Astrocyte of the cerebellum (primary cell): ENCODE data around the gene LPIN2.

ENCODE experiments used
- DNase-seq: peaks from one replicate; pipeline ENCODE4 v3.0.0-alpha.2; 2011; ENCODE audit warnings: low read depth
- H3K4me3 ChIP-seq: 2 replicates; pipeline ENCODE4 v1.5.1; 2011; ENCODE audit warnings: mild to moderate bottlenecking, low read depth, low read length, moderate library complexity
- CTCF ChIP-seq: IDR thresholded peaks from 2 replicates; pipeline ENCODE4 v1.5.1; 2012; ENCODE audit warnings: low read length, low read depth, moderate library complexity, mild to moderate bottlenecking; ENCODE audit errors: missing control alignments
- in situ Hi-C: cut with HindIII; loops from 2 replicates; pipeline ENCODE4 v1.10.0; 2017; ENCODE audit warnings: low sequenced_read_pairs

The LPIN2 gene

GRCh38 chr18:3013024-3013804, at the start of gene LPIN2:
Gene LPIN2, minus strand, starts transcription at chr18:3013144. Its CDS starts 52,304 bp downstream, at chr18:2960840.
- H3K4me3 ChIP-seq = peak within 1 kb of the TSS; percentile 65
- DNase-seq = peak; percentile 95
- in situ Hi-C loops = no loop called here
- TF ChIP-seq CTCF = no peak

GRCh38 chr18:3061581-3062312, 48.8 kb upstream of the LPIN2 start:
- H3K4me3 ChIP-seq = no peak overlapping the region
- no peak for DNase-seq
- no peak for TF ChIP-seq CTCF
- in situ Hi-C loops = loop anchor here (5.0 kb wide), 1 partner anchor 54 kb away; no protein-coding TSS in a partner anchor

- no peak for TF ChIP-seq CTCF
- DNase-seq = no peak
- no peak overlapping the region for H3K4me3 ChIP-seq
- in situ Hi-C loops = loop anchor here (5.0 kb wide), 1 partner anchor 54 kb away; no protein-coding TSS in a partner anchor
Measured at GRCh38 chr18:3060667-3061580, 48.0 kb upstream of the LPIN2 start.

- TF ChIP-seq CTCF = no peak
- DNase-seq = no peak
- in situ Hi-C loops = no loop called here
- H3K4me3 ChIP-seq = no peak overlapping the region
Measured at GRCh38 chr18:3059272-3059671, 46.3 kb upstream of the LPIN2 start.

- H3K4me3 ChIP-seq = no peak overlapping the region
- TF ChIP-seq CTCF = no peak
- in situ Hi-C loops = no loop called here
- no peak for DNase-seq
Measured at GRCh38 chr18:3058328-3059191, 45.6 kb upstream of the LPIN2 start.
